NCI-H1436 treated with DMSO at 0.1 percent for 48 hours (cell line): ENCODE data around the gene SMARCC1.
"Not testable (repeated sequence)": the region's sequence is repeated elsewhere in the genome, so short reads cannot be mapped to it uniquely, and the experiment has no call there.

Experiments used
- DNase-seq: peaks from one replicate; lab custom pipeline; 2025; lab: John Stamatoyannopoulos, UW

SMARCC1 gene

DNA sequence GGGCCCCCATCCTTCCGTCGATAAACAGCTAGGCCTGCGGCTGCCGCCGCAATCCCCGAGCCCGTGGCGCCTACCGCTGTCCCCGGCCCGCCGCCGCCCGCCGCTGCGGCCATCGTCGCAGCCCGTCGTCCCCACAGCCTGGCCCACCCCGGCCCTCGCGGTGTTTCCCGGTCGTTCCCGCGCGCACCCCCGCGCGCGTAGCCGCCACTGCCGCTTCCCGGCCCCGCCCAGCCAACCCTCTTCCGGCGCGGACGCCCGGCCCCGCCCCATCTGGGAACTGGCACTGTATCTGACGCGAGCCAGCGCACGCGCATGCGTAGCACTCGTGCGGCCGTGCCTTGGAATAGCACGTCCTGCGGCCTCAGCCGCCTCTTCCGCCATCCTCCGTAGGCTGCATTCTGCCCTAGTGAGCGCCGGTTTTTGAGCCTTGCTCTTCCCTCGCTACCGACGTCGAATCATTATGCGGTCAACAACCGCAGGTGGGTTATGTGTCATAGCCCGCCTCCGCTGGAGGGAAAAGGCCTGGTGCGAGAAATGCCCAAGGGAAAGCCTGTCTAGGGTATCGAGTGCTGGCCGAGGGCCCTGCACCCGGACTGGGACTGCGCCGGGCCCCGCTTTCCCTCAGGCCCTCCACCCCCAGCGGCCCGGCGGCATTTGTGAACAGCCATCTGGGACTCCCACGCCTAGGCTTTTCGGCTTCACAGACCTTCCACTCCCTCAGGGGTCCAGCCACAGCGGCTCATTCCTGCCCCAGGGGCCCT lies at the start of gene SMARCC1:
SMARCC1 (minus strand) TSS at position 209 of the 761 bp plus-strand sequence; CDS start at position 113, 96 bp downstream.
- peak; percentile 51 for DNase-seq

DNA sequence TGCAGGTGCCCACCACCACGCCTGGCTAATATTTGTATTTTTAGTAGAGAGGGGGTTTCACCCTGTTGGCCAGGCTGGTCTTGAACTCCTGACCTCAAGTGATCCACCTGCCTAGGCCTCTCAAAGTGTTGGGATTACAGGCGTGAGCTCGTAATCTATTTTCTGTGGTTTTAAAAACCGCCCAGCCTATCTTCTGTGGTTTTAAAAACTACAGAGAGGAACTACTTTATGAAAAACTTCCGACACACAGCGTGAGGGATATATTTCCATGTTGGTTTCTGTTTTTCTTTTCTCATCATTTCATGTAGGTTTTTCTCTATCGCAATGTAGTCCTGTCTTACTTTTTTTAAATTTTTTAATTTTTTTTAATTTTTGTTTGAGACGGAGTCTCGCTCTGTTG lies 47.8 kb upstream of the SMARCC1 start:
- DNase-seq: not testable (repeated sequence)

DNA sequence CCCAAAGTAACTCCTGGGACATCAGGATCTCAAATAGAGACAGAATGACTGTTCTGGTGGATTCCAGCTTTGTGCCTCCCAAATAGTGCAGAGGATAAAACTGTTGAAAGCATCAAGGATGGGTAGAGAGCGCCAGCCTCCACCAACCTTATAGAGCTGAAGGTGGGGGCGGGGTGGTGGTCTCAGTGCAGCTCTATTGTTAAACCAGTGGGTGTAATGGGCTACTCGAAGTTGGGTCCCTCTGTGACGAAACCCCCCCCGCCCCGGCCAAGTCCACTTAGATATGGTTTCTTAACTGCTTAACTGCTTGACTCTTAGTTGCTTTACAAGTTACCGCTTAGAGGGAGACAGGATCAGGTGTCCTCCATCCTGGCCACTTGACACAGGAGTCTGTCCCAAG lies 43.9 kb upstream of the SMARCC1 start:
- DNase-seq: no peak

DNA sequence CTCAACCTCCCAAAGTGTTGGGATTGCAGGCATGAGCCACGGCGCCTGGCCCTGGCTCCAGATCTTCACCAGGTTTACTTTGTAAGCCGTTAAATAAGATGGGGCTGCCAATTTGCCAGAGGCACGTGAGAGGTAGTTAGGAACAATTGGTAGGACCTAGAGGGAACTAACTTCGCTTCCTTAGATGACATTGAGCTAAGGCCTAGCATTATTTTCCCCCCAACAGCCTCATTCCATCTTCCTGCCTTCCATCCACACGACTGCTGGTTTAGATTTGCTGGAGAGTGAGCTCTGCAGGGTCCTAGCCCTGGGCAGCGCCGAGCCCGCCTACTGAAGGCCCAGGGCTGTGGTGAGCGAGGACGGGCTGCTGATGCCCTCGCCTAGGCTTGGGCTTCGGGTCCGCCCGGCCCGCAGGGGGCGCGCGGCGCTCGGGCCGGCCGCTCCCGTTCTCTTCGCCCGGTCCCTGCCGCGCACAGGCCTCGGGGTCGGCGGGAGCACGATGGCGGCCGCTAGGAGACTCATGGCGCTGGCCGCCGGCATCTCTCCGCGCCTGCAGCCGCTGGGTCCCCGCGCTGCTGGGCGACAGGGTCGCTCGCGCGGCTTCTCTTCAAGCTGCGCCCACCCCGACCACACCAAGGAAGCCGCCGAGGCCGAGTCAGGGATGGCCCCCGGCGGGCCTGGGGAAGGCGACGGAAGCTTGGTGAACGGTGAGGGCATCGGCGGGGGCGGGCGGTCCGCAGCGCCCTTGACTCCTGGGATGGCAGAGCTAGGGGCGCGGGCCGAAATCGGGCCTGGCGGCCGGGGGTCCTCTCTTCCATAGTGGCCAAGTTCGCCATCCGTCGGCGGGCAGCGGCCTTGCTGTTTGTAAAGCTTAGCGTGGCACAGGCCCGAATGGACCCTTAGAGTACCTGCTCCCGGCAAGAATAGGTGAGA lies 43.1 kb upstream of the SMARCC1 start:
- DNase-seq: no peak

DNA sequence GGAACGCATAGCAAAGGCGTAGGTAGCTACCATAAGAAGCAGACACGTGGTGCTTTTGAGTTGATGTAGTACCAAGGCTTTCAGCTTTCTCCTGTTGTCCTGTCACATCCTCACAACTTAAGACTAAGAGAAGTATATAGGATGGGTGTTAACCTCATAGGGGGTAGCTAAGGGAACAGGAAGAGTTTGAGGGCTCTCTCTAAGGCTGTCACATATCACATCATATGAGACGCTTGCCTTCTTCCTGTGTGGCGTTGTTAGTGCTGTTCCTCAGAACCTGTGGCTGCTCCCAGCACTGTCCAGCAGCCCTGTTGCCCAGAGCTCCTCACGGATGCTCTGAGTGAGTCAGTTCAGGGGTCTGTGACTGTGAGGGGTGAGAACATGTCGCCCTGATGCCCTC lies 35.9 kb upstream of the SMARCC1 start:
- DNase-seq: no peak

GRCh38 chr3:47813551-47814177 lies 32.0 kb upstream of the SMARCC1 start:
- DNase-seq: no peak

DNA sequence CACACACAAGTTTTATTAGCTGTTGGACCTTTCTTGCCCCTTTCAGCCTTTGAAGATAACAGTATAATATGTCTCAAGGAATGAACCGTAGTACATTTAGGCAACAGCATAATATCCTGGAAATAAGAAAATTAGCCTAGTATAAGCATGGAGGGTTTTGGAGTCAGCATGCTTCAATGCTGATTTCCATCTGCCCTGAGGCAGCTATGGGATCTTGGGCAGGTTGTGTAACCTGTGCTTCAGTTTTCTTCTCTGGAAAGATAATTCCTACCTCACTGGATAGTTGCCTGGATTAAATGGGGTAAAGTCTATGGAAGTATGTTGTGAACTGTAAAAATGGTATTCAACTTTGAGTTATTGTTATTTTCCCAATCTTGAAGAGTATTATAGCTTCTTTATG lies 22.9 kb upstream of the SMARCC1 start:
- no peak for DNase-seq

GRCh38 chr3:47803480-47804025 lies 21.9 kb upstream of the SMARCC1 start:
- no peak for DNase-seq

GRCh38 chr3:47802734-47803479 lies 21.2 kb upstream of the SMARCC1 start, which contains the start of gene DHX30:
DHX30 (plus strand) TSS chr3:47803138; CDS start chr3:47810684, 7,546 bp downstream.
- no peak for DNase-seq

DNA sequence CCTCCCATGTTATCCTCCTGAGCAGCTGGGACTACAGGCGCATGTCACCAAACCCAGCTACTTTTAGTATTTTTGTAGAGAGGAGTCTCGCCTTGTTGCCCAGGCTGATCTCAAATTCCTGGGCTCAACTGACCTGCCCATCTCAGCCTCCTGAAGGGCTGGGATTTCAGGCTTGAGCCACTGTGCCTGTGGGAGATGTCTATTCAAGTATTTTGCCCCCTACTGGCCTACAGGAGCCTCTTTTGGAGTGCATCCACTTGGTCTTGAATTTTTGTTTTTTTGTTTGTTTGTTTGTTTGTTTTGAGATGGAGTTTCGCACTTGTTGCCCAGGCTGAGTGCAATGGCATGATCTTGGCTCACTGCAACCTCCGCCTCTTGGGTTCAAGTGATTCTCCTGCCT lies 18.0 kb upstream of the SMARCC1 start:
- DNase-seq: no peak

GRCh38 chr3:47794544-47794943 lies 12.9 kb upstream of the SMARCC1 start:
- DNase-seq: no peak

GRCh38 chr3:47792699-47793098 lies 11.0 kb upstream of the SMARCC1 start:
- DNase-seq: no peak

DNA sequence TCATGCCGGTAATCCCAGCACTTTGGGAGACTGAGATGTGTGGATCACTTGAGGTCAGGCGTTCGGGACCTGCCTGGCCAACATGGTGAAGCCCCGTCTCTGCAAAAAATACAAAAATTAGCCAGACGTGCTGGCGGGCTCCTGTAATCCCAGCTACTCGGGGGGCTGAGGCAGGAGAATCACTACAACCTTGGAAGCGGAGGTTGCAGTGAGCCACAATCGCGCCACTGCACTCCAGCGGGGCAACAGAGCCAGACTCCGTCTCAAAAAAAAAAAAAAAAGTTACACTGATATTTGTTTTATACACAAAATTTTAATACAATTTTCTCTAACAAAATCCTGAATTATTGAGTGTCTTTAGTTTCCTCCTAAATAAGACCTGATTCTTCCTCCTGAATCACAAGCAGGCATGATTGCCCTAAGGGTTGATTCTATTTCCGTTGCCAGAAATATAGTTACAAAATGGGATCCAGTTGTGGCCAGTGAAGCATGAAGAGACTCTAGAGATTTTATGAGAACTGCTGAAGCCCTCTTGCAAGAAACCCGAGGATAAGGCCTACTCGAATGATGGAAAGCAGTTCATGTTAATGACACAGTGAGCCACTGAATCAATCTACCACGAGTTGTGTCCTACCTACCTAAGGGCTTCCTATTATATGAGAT lies 9.6 kb upstream of the SMARCC1 start:
- DNase-seq: no peak

DNA sequence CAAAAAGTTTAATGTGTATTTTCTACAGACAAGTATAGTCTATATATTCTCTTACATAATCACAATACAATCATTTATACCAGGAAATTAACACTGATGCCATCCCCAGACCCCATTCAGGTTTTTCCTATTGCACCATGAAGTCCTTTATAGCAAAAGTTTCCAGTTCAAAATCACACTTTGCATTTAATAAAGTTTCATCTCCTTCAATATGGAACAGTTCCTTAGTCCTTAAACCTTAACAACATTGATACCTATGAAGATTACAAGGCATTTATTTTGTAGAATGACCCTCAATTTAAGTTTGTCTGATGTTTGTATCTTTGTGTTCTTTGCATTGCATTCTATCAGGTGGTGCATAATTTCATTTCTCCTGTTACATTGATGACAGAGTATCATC lies 2.0 kb upstream of the SMARCC1 start:
- DNase-seq: no peak

DNA sequence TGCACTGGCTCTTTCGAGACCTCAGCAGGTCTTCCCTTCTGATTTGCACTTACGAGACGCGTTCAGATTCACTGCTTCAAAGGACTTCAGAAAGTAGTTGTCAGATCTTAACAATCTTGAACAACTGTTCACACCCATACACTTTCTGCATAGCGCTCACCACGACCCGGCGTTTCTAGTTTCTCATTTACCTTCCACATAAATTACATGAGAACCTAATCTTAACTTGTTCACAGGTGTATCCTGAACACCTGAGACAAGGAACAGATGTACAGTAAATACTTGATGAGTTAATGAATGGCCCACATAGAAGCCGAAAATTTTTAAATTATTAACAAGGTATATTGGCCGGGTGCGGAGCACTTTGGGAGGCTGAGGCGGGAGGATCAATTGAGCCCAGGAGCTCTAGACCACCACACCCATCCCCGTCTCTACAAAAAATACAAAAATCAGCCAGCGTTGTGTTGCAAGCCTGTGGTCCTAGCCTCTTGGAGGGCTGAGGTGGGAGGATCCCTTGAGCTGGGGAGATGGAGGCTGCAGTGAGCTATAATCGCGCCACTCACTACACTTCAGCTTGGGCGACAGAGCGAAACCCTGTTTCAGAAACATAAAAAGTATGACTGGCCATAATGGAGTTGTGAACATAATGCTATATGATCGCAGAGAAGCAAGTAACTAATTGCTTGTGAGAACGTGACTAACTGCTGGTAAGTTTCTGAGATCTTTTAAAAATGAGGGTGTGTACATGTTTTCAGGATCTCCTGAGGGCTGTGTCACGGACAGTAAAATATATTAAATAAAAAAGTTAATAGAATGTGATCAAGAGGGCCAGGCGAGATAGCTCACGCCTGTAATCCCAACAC lies 984 bp upstream of the SMARCC1 start:
- no peak for DNase-seq

GRCh38 chr3:47780741-47781684 lies 680 bp downstream of the SMARCC1 start:
- DNase-seq: no peak

- no peak for DNase-seq
Observed at GRCh38 chr3:47778746-47779145, 2.9 kb downstream of the SMARCC1 start.

DNA sequence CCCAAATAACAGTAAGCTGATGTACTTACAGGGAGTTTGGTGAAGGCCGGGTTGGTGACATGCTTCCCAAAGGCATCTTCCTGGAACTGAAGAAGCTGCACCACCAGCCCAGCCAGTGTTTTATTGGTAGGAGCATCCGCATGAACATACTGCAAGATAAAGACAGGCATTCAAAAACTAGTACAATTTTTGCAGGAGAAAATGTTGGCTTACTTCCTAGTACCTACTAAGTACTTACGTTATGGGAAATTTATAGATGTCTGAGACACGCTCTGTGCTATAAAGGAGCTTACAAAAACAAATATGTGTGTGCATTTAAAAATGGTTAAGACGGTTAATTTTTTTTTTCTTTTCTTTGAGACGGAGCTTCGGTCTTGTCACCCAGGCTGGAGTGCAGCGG lies 8.9 kb downstream of the SMARCC1 start:
- no peak for DNase-seq

- DNase-seq: no peak
Observed at GRCh38 chr3:47772047-47772446, 9.6 kb downstream of the SMARCC1 start.
